GM18498 (cell line): ENCODE results near the gene BBX.
"Not testable (repeated sequence)": the region's sequence is repeated elsewhere in the genome, so short reads cannot be mapped to it uniquely, and the experiment has no call there.

ENCODE experiments used
- ATAC-seq: cut with Tn5 transposase; IDR thresholded peaks from one replicate; pipeline ENCODE4 v1.9.1; 2021; ENCODE audit warnings: mild to moderate bottlenecking, moderate library complexity; ENCODE audit not compliant: unreplicated experiment

BBX gene

GRCh38 chr3:107542665-107543064, 19.9 kb downstream of the BBX start:
- no peak for ATAC-seq

GRCh38 chr3:107543666-107544065, 20.9 kb downstream of the BBX start:
- ATAC-seq = no peak

DNA sequence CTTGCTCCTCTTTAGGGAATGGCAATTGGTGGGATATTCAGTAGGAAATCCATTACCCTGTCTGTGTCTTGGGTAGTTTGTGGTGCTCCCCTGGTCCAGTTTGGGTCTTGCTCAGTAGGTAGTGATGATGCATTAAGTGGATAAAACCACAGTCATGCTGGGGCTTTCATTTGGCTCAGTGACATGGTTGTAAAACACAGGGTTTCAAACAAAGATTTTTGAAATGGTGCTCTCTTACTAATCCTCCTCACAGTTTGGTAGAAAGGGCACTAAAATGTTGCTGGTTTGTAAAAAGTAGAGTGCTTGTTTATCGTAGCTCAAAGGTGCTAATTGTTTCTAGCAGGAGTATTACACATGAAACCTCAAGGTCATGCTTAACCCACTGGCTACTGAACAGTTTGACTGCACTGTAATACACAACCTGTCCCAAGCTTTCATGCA, 22.9 kb downstream of the BBX start:
- no peak for ATAC-seq

DNA sequence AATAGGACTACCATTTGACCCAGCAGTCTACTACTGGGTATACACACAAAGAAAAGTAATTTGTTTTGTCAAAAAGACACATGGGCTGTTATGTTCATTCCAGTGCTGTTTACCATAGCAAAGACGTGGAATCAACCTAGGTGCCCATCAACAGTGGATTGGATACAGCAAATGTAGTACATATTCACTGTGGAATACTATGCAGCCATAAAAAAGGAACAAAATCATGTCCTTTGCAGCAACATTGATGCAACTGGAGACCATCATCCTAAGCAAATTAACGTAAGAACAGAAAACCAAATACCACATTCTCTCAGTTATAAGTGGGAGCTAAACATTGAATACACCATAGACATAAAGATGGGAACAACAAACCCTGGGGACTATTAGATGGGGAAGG, 25.8 kb downstream of the BBX start:
- ATAC-seq = no peak

DNA sequence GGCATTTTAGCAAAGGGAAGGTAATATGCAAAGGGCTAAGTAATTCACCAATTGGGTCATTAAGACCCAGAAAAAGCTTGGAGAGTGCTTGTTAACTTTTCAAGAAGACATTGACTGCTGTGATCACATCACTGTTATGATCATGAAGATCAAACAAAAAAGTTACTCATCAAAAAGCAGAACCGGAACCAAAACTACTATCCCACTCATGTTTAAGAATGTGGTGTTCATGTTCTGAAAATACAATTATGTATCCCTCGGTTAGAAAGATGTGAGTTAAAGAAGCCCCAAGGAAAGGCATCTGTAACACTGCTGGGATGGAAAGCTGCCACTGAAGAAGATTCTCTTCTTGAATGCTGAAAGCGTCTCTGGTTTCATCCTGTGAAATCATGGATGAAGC, 32.6 kb downstream of the BBX start:
- no peak for ATAC-seq

DNA sequence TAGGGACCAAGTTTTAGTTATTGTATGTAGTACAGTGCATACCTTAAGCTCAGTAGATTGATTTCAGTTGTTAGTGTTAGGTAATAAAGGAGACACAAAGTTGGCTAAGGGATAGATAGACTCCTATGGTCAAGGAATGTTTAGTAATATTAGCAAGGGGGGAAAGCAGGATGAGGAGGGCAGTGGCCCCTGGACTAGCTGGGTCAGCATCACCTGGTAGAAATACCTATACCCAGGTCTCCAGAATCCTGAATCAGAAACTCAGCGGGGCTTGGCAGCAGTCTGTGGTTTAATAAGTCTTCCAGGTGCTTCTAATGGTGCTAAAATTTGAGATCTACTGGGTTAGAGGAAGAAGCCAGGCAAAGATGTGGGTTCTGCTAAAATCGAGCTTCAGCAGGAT, 35.0 kb downstream of the BBX start:
- ATAC-seq = no peak

GRCh38 chr3:107560166-107560565, 37.4 kb downstream of the BBX start:
- ATAC-seq = no peak

DNA sequence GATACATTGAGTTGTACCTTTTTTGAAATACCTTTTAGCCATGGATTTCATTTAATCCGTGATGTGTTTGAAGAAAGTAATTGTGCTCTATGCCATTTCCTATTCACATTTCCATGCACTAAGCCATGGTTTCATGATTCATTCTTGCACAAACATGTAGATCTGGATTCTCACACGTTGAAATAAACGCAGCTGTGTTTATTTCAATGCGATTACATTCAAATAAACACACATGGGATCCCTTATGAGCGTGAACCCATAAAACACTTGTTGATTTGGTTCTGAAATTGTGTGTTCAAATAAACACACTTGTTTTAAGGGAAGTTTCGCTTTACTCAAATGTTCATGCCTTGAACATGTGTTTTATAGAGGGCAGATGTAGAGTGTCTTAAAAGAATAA, 39.2 kb downstream of the BBX start:
- ATAC-seq = no peak

- ATAC-seq = no peak
These were observed 40.3 kb downstream of the BBX start for GRCh38 chr3:107562969-107563529.

DNA sequence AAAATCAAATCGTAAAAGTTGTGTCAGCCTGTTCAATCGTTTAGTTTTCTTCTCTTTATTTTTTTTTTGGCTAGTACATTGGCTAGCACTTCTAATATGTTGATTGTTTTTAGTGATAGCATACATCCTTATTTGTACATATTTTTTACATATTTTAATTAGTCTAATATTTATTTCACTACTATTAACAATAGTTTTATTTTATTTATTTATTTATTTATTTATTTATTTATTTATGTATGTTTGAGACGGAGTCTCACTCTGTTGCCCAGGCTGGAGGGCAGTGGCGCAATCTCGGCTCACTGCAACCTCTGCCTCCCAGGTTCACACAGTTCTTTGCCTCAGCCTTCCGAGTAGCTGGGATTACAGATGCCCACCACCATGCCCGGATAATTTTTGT, 42.5 kb downstream of the BBX start:
- not testable (repeated sequence) for ATAC-seq

- not testable (repeated sequence) for ATAC-seq
These were observed 48.3 kb downstream of the BBX start for GRCh38 chr3:107571089-107571488.

- ATAC-seq = not testable (repeated sequence)
These were observed 48.7 kb downstream of the BBX start for GRCh38 chr3:107571492-107571891.

DNA sequence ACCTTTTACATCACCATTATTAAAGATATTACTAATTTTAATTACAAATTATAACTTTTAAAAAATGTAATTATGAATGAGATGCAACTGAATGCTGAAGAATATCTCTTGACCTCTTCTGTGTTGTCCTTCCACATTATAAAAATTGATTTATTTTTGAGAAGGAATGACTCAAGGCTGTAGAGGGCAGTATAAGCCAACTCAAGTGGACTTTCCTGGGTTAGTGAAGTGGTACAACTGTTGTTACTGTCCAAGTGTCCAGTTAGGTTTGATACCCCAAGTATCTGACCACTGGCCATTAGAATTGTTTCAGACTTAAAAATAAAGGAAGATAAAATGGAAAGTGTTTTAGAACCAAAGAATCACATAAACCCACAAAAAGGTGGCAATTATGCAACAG, 51.9 kb downstream of the BBX start:
- ATAC-seq = peak; percentile 83

- no peak for ATAC-seq
These were observed 55.3 kb downstream of the BBX start for GRCh38 chr3:107578091-107578490.

DNA sequence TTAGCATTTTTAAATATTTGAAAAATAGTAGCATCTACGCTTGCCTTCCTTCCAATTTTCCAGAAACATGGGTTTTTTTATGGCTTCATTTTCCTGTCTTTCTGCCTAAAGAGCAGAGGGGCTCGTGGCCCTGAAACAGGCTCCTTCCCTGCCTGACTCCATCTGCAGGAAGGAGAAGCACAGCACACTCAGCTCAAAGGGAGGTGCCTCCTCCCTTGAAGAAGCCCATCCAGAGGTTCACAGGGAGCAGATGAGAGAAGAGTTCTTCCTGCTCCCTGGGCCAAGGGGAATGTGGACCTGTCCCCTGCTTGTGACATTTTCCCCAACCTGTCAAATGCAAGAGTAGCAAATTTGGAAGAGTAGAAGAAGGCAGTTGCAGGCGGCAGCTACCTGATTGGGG, 55.8 kb downstream of the BBX start:
- no peak for ATAC-seq

DNA sequence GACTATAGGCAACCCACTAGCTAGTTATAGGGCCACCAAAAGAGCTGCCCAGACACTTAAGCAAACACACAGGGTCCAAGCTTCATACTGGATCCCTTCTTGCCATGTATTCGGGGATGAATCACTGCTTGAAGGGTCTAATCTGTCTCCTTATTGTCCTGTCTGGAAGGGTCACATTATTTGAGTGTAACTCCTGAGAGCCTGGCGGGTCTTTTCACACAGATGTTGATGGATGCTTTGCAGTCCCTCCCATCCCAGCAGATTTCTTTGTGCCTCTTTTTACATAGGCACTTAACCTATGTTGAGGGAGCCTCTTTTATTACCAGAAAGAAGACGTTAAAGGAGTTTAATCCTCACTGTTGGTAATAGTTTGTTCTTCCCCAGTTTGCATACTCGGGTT, 56.6 kb downstream of the BBX start:
- no peak for ATAC-seq

GRCh38 chr3:107581230-107581629, 58.5 kb downstream of the BBX start:
- no peak for ATAC-seq

GRCh38 chr3:107588217-107588616, 65.5 kb downstream of the BBX start:
- ATAC-seq = no peak

DNA sequence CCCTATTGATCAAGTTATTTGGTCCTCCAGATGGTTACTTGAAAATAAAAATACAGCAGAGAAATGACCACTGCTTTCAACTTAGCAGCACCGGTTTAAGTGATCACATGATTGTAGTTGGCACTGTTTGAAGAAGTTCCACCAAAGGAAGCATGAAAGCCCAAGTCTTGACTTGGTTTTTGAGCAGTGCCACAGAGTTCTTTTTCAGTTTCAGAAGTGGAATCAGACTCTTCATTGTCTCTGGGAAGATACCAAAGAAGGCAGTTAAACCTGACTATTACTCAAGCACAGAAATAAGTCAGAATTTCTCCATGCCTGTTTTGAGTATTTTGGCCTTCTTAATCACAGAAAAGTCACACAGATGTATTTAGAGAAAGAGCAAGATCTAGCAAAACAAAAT, 66.7 kb downstream of the BBX start:
- ATAC-seq = peak; percentile 89

- ATAC-seq = no peak
These were observed 68.0 kb downstream of the BBX start for GRCh38 chr3:107590786-107591185.

- no peak for ATAC-seq
These were observed 69.3 kb downstream of the BBX start for GRCh38 chr3:107592073-107592472.

GRCh38 chr3:107594870-107595269, 72.1 kb downstream of the BBX start:
- ATAC-seq = no peak

DNA sequence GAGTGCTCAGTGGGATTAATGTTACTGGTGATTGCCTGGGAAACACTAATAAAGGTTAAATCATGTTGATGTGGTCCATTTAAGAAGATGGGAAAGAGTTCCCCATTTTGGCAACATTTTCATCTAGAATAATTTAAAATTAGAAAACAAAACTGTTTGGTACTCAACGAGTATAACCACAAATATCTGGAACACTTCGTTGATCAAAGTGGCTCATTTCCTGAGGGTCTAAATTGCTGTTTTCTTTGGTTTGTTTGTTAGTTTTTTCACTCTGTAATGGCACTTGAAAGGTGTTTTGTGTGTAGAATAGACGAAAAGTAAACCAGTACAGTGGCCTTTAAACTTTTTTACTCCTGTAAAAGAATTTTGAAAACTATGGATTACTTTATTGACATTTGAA, 73.9 kb downstream of the BBX start:
- ATAC-seq = no peak
